Prostate gland (tissue), 2 donors: Measurements from ENCODE around the gene RFT1.

Source experiments
- CTCF ChIP-seq, 4 experiments: fragments of 200-600 bp in 2 of 4; fragments of 450-650 bp in 2 of 4; sonication (generic) in 2 of 4; IDR thresholded peaks; 1 replicate in 3 of 4; 2 replicates in 1 of 4; pipeline ENCODE4 v1.5.1; 2016 to 2019; ENCODE audit warnings: antibody characterized with exemption in 4 of 4, mild to moderate bottlenecking in 2 of 4, moderate library complexity in 2 of 4
- POLR2A ChIP-seq: fragments of 450-650 bp; IDR thresholded peaks from one replicate; pipeline ENCODE4 v1.6.1; 2016; ENCODE audit warnings: antibody characterized with exemption, mild to moderate bottlenecking

GRCh38 chr3:53069422-53070068 lies 60.7 kb downstream of the RFT1 start:
- TF ChIP-seq POLR2A: no peak
- TF ChIP-seq CTCF (IDR thresholded peaks at IDR 0.05): no peak
